IMR-90 (cell line): ENCODE data around the gene TIMM8A. TPM values are rescaled to one million over a fixed set of nuclear protein-coding genes. Genes with fewer than 3 reads are reported as not detected.
"Not testable (repeated sequence)": the region's sequence is repeated elsewhere in the genome, so short reads cannot be mapped to it uniquely, and the experiment has no call there.

Source experiments
- ATAC-seq: fragments of 200-7000 bp; cut with Tn5 transposase; 2 replicates; pipeline ENCODE4 v1.9.1; 2020; ENCODE audit warnings: low read depth, mild to moderate bottlenecking, moderate library complexity
- BruUV-seq: library from RNA; stranded (reverse); fragments of 400-500 nt; replicated peaks from 2 replicates; lab custom pipeline; 2021; lab: Mats Ljungman, UMichigan
- CTCF ChIA-PET: fragments of 300-600 bp; formaldehyde crosslinking; extraction: SDS; loops from one replicate; lab custom pipeline; 2021; ENCODE audit warnings: antibody characterized with exemption; lab: Yijun Ruan, JAX
- POLR2A ChIA-PET: fragments of 300-600 bp; sonication (Branson Sonifier 250); formaldehyde crosslinking; loops from one replicate; lab custom pipeline; 2022; ENCODE audit warnings: antibody characterized with exemption; ENCODE audit not compliant: unreplicated experiment; lab: Charles Lee
- DNase-seq: peaks from one replicate; pipeline ENCODE4 v3.0.0; 2013
- H2AFZ ChIP-seq: replicated peaks from 2 replicates; pipeline ENCODE3; 2013; ENCODE audit warnings: low read length, mild to moderate bottlenecking; ENCODE audit not compliant: poor library complexity
- H2AK5ac ChIP-seq: 2 replicates; pipeline ENCODE4 v1.6.1; 2013; ENCODE audit warnings: low read depth, low read length, inconsistent platforms
- H2AK9ac ChIP-seq: replicated peaks from 2 replicates; pipeline ENCODE3; 2013; ENCODE audit warnings: mild to moderate bottlenecking, low read depth, low read length, moderate library complexity; ENCODE audit not compliant: poor library complexity
- H2BK120ac ChIP-seq: 2 replicates; pipeline ENCODE4 v1.6.1; 2013; ENCODE audit warnings: low read depth, low read length, inconsistent platforms
- H2BK15ac ChIP-seq: 3 replicates; pipeline ENCODE4 v1.6.1; 2013; ENCODE audit warnings: low read depth, low read length, inconsistent platforms
- H2BK20ac ChIP-seq: 2 replicates; pipeline ENCODE4 v1.6.1; 2013; ENCODE audit warnings: low read depth, mild to moderate bottlenecking, inconsistent platforms, low read length, moderate library complexity
- H2BK5ac ChIP-seq: 2 replicates; pipeline ENCODE4 v1.6.1; 2013; ENCODE audit warnings: mild to moderate bottlenecking, low read depth, low read length, inconsistent platforms; ENCODE audit not compliant: poor library complexity, severe bottlenecking
- H3K14ac ChIP-seq: replicated peaks from 2 replicates; pipeline ENCODE4 v1.6.1; 2013; ENCODE audit warnings: low read depth, low read length, inconsistent platforms
- H3K18ac ChIP-seq: 2 replicates; pipeline ENCODE4 v1.6.1; 2013; ENCODE audit warnings: low read depth, low read length, control low read depth
- H3K23ac ChIP-seq: 2 replicates; pipeline ENCODE4 v1.6.1; 2013; ENCODE audit warnings: low read depth, low read length, inconsistent platforms
- H3K27ac ChIP-seq: 2 replicates; pipeline ENCODE4 v1.5.1; 2013; ENCODE audit warnings: mild to moderate bottlenecking, control low read depth, low read length; ENCODE audit not compliant: insufficient read depth
- H3K27me3 ChIP-seq: 2 replicates; pipeline ENCODE4 v1.6.1; 2013; ENCODE audit warnings: low read length; ENCODE audit not compliant: control insufficient read depth, insufficient read depth
- H3K36me3 ChIP-seq: 2 replicates; pipeline ENCODE4 v1.6.1; 2013; ENCODE audit warnings: low read length, mixed read lengths; ENCODE audit not compliant: control insufficient read depth, insufficient read depth
- H3K4ac ChIP-seq: 2 replicates; pipeline ENCODE4 v1.6.1; 2013; ENCODE audit warnings: low read depth, low read length, inconsistent platforms
- H3K4me1 ChIP-seq: 2 replicates; pipeline ENCODE4 v1.6.1; 2013; ENCODE audit warnings: low read length, mixed read lengths; ENCODE audit not compliant: control insufficient read depth, insufficient read depth
- H3K4me2 ChIP-seq: 2 replicates; pipeline ENCODE4 v1.6.1; 2013; ENCODE audit warnings: low read depth, mild to moderate bottlenecking, control low read depth, low read length, moderate library complexity
- H3K4me3 ChIP-seq: 2 replicates; pipeline ENCODE4 v1.5.1; 2013; ENCODE audit warnings: low read depth, mild to moderate bottlenecking, control low read depth, low read length, moderate library complexity; ENCODE audit not compliant: insufficient read depth
- H3K56ac ChIP-seq: 2 replicates; pipeline ENCODE4 v1.6.1; 2013; ENCODE audit warnings: low read length, inconsistent platforms; ENCODE audit not compliant: insufficient read depth; ENCODE audit errors: extremely low read depth
- H3K79me1 ChIP-seq, 2 experiments: 2 replicates each; pipeline ENCODE4 v1.6.1; 2013; ENCODE audit warnings: low read length in 2 of 2, inconsistent platforms in 1 of 2, low read depth in 1 of 2
- H3K9ac ChIP-seq: 2 replicates; pipeline ENCODE4 v1.6.1; 2013; ENCODE audit warnings: low read depth, low read length, control low read depth
- H3K9me1 ChIP-seq: 2 replicates; pipeline ENCODE4 v1.6.1; 2013; ENCODE audit warnings: low read length, inconsistent platforms; ENCODE audit not compliant: insufficient read depth
- H3K9me3 ChIP-seq: 2 replicates; pipeline ENCODE4 v1.6.1; 2013; ENCODE audit warnings: low read length; ENCODE audit not compliant: control insufficient read depth, insufficient read depth
- H4K20me1 ChIP-seq: 2 replicates; pipeline ENCODE4 v1.6.1; 2013; ENCODE audit warnings: low read length, inconsistent platforms; ENCODE audit not compliant: insufficient read depth
- H4K5ac ChIP-seq: 2 replicates; pipeline ENCODE4 v1.6.1; 2013; ENCODE audit warnings: mild to moderate bottlenecking, low read depth, low read length, control low read depth
- H4K8ac ChIP-seq, 2 experiments: 2 replicates each; pipeline ENCODE4 v1.6.1; 2013; ENCODE audit warnings: low read depth in 2 of 2, low read length in 2 of 2, control low read depth in 1 of 2, inconsistent platforms in 1 of 2
- H4K91ac ChIP-seq: 2 replicates; pipeline ENCODE4 v1.6.1; 2013; ENCODE audit warnings: low read depth, low read length, inconsistent platforms; ENCODE audit not compliant: insufficient read depth
- MAFK ChIP-seq: IDR thresholded peaks from 2 replicates; pipeline ENCODE4 v1.6.1; 2012; ENCODE audit warnings: low read depth, low read length, improper control_type of control experiment
- POLR2A ChIP-seq: IDR thresholded peaks from 2 replicates; pipeline ENCODE4 v1.6.1; 2012; ENCODE audit warnings: mild to moderate bottlenecking, low read depth, low read length
- WGBS, 2 experiments: methylation state at CpG; one replicate each; pipeline versions ENCODE4 v1.1.5 to v1.1.7; 2013; ENCODE audit warnings: missing lambda C conversion rate in 2 of 2; ENCODE audit not compliant: insufficient read length in 1 of 2; ENCODE audit errors: extremely low coverage in 2 of 2; 5-methylcytosine and 5-hydroxymethylcytosine counted together
- dilution Hi-C: fragments of 300-500 bp; cut with HindIII; formaldehyde crosslinking; loops from one replicate; pipeline ENCODE4 v1.14.3; 2018; ENCODE audit warnings: low sequenced_read_pairs; ENCODE audit not compliant: unreplicated experiment
- in situ Hi-C: fragments of 300-500 bp; cut with MboI; formaldehyde crosslinking; loops from 3 replicates; pipeline ENCODE4 v1.14.3; 2019; ENCODE audit warnings: low sequenced_read_pairs, inconsistent platforms, mixed read lengths
- intact Hi-C: fragments of 100-400 bp; cut with micrococcal nuclease; formaldehyde crosslinking; loops from 2 replicates; pipeline ENCODE4 v1.10.0; 2022
- polyA plus RNA-seq, 3 experiments: library from polyadenylated mRNA; depleted of rRNA; stranded (reverse); fragments of >200 nt; gene quantifications; 2 replicates each; pipeline ENCODE4 v1.2.3, GENCODE V29; 2012; ENCODE audit warnings: low replicate concordance in 1 of 3
- total RNA-seq: library from RNA; depleted of rRNA; stranded (reverse); fragments of >200 nt; gene quantifications from 2 replicates; pipeline ENCODE4 v1.2.3, GENCODE V29; 2012

Gene TIMM8A
- total and polyA plus RNA-seq, 2 of the 4 experiments (the other 2 are of a cell fraction): 2.2 to 11.6 TPM

GRCh38 chrX:101337776-101338271 lies 10.7 kb downstream of the TIMM8A start:
- POLR2A ChIA-PET: no interaction called here
- H3K9me3 ChIP-seq: no peaks in the 10 kb centered on the region
- H3K4me2 ChIP-seq: no peak overlapping the region
- H2AK9ac ChIP-seq: no peak overlapping the region
- in situ Hi-C loops: no loop called here
- 86% methylated on average over 1 of the region's 4 CpGs; no CpG with 5 or more reads in 1 of the 2 experiments for WGBS, 2 experiments
- no peak overlapping the region for H3K23ac ChIP-seq
- H4K5ac ChIP-seq: no peak overlapping the region
- no peak overlapping the region for H2AK5ac ChIP-seq
- no peak for TF ChIP-seq POLR2A
- peak; percentile 74 for TF ChIP-seq MAFK
- H3K14ac ChIP-seq: no peak overlapping the region
- no peak overlapping the region for H3K4ac ChIP-seq
- H3K4me1 ChIP-seq: no peaks in the 10 kb centered on the region
- no peak overlapping the region for H2BK15ac ChIP-seq
- H3K9ac ChIP-seq: no peak overlapping the region
- H3K27ac ChIP-seq: no peak overlapping the region
- no peak overlapping the region for H2BK5ac ChIP-seq
- no peak overlapping the region for H2AFZ ChIP-seq
- no peaks in the 10 kb centered on the region for H3K27me3 ChIP-seq
- no TSS peak for BruUV-seq
- H2BK20ac ChIP-seq: no peak overlapping the region
- CTCF ChIA-PET: no interaction called here
- no peaks in the 10 kb centered on the region for H3K79me1 ChIP-seq
- no peaks in the 10 kb centered on the region for H4K20me1 ChIP-seq
- DNase-seq: no peak
- dilution Hi-C loops: no loop called here
- no peak overlapping the region for H4K8ac ChIP-seq
- H3K56ac ChIP-seq: no peak overlapping the region
- intact Hi-C loops: no loop called here
- no peaks in the 10 kb centered on the region for H3K9me1 ChIP-seq
- ATAC-seq: no peak
- H3K4me3 ChIP-seq: no peak overlapping the region
- no peak overlapping the region for H3K18ac ChIP-seq
- no peak overlapping the region for H2BK120ac ChIP-seq
- no peak overlapping the region for H4K91ac ChIP-seq
- no peaks in the 10 kb centered on the region for H3K36me3 ChIP-seq

GRCh38 chrX:101334310-101334709 lies 14.2 kb downstream of the TIMM8A start:
- H3K36me3 ChIP-seq, H3K9ac ChIP-seq, H4K5ac ChIP-seq, H3K4me1 ChIP-seq, H4K91ac ChIP-seq, H4K20me1 ChIP-seq, H3K4me3 ChIP-seq, H2BK5ac ChIP-seq, CTCF ChIA-PET, H2BK15ac ChIP-seq, H3K79me1 ChIP-seq, ATAC-seq, H2BK120ac ChIP-seq, H4K8ac ChIP-seq, intact Hi-C loops, H3K9me1 ChIP-seq, POLR2A ChIA-PET, H2AFZ ChIP-seq, H3K9me3 ChIP-seq, dilution Hi-C loops, H2AK5ac ChIP-seq, H3K18ac ChIP-seq, H2BK20ac ChIP-seq, H3K27me3 ChIP-seq, H3K23ac ChIP-seq, DNase-seq, H3K14ac ChIP-seq, H3K27ac ChIP-seq, BruUV-seq, H2AK9ac ChIP-seq, in situ Hi-C loops, H3K56ac ChIP-seq, H3K4ac ChIP-seq, H3K4me2 ChIP-seq: not testable (repeated sequence)
- WGBS, 2 experiments: no CpG with 5 or more reads among the region's 7 CpGs
